HFF-Myc (cell line): ENCODE data around the gene C1QB.

ENCODE experiments used
- DNase-seq: peaks from one replicate; pipeline ENCODE4 v3.0.0-alpha.2; 2011; ENCODE audit warnings: low read depth; ENCODE audit errors: extremely low read depth
- H3K4me3 ChIP-seq: replicated peaks from 2 replicates; pipeline ENCODE4 v1.5.1; 2011; ENCODE audit warnings: low read depth, mild to moderate bottlenecking, control low read depth, low read length
- TF ChIP-seq, protein P1 (sequence below): IDR thresholded peaks from 2 replicates; pipeline ENCODE4 v1.5.1; 2012; ENCODE audit warnings: mild to moderate bottlenecking, low read depth, low read length, control low read depth; ENCODE audit errors: missing control alignments

Gene C1QB

DNA sequence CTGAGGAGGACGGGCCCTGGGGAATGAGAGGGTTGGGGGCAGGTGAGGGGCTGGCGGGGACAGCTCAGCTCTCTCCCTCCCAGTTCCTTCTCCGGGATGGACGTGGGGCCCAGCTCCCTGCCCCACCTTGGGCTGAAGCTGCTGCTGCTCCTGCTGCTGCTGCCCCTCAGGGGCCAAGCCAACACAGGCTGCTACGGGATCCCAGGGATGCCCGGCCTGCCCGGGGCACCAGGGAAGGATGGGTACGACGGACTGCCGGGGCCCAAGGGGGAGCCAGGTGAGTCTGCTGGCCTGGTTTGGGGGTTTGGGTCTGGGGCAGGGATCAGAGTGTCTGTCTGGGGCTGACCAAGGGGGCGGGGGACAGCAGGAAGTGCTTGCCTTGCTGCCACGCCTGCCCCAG lies 9.1 kb upstream of the C1QB start:
- H3K4me3 ChIP-seq, result no peak overlapping the region
- TF ChIP-seq, protein P1, sequence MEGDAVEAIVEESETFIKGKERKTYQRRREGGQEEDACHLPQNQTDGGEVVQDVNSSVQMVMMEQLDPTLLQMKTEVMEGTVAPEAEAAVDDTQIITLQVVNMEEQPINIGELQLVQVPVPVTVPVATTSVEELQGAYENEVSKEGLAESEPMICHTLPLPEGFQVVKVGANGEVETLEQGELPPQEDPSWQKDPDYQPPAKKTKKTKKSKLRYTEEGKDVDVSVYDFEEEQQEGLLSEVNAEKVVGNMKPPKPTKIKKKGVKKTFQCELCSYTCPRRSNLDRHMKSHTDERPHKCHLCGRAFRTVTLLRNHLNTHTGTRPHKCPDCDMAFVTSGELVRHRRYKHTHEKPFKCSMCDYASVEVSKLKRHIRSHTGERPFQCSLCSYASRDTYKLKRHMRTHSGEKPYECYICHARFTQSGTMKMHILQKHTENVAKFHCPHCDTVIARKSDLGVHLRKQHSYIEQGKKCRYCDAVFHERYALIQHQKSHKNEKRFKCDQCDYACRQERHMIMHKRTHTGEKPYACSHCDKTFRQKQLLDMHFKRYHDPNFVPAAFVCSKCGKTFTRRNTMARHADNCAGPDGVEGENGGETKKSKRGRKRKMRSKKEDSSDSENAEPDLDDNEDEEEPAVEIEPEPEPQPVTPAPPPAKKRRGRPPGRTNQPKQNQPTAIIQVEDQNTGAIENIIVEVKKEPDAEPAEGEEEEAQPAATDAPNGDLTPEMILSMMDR, result no peak
- DNase-seq, result no peak

DNA sequence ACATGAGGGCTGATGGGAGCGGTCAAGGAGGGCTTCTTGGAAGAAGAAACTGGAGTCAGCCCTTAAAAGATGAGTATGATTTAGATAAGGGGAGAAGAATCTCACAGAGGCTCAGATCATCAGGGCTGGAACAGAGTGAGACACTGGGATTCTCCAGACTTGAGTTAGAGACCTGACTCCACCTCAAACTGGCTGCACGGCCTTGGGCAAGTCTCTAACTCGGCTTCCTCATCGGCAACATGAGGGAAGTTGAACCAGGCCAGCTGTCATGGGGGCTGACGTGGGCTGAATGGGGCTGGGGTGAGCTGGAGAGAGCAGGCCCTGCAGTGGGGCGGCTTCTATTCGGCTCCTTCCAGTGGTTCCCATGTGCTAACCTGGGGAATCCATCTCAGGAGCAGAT lies 7.1 kb upstream of the C1QB start:
- H3K4me3 ChIP-seq, result no peak overlapping the region
- TF ChIP-seq, protein P1, result no peak
- DNase-seq, result no peak

DNA sequence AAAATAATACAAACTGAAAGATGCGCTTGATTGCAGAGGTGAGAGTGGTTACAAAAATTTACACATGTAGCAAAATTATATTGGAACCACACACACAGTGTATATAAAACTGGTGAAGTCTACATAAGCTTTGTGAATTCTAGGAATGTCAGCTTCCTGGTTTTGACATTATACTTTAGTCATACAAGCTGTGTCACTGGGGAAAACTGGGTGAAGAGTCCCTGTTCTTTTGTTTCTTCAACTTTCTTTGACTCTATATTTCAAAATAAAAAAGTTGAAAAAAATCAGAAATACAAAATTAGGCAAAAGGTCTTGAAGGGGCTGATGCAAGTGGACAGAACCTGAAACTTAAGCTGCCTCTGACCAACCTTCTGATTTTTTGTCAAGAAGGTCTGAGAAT lies 6.7 kb upstream of the C1QB start:
- TF ChIP-seq, protein P1, result no peak
- DNase-seq, result no peak
- H3K4me3 ChIP-seq, result no peak overlapping the region

DNA sequence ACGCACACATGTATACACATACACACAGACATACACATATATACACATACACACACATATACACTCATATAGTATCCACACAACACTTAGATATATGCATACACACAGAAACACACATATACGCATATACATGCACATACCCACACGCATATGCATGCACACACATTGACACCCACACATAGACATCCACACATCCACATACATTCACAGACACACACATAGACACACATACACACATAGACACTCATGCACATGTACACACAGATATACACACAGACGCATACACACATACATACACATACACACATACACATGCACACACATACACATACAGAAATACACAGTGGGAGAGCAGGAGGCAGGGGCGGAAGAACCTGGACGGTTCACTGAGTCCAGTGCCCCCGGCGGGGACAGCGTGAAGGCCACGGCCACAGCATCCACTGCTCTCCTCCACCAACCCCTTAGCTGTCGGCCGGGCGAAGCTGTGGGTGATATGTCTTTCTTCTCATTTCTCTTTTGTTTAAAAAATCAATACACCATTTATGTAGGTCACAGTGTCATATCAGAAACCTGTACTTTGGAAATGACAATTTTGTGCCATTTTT lies 2.8 kb upstream of the C1QB start:
- DNase-seq, result no peak
- no peak overlapping the region for H3K4me3 ChIP-seq
- TF ChIP-seq, protein P1, result no peak

DNA sequence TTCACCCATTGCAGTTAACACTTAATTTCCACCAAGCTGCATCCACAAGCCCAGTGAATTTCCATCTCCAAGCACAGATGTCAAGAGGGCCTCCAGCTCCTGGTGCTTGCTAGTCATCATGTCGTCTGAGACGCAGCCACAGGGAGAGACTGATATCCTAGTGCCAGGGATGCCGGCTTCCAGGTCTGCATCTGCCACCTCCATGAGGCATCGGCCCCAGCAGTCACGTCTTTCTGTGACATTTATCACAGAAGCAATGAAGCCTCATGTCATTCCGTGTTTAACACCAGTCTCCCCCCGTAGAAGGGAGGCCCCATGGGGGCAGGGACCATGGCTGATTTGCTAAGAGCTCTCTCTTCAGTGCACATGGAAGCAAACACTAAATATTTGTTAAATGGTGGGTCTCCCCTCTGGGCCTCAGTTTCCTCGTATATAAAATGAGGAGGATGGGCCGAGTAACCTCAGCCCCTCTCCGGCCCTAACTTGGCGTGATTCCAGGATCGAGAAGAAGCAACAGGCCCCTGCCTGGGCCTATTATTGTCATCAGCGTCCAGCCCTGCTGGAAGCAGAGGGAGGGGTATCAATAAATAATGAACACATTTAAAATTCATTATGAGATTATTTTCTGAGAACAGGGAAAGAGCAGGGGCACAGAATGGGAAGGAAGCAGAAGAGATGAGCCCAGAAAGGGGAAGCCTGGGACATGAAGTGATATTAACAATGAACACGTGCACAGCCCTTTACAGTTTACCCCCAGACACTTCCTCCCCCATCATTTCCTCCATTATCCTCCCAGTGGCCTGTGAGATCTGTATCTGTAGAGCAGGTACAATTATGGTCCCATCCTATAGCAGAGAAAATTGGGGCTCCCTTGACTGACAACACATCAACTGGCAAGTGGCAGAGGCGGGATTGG lies 837 bp upstream of the C1QB start:
- no peak for DNase-seq
- no peak overlapping the region for H3K4me3 ChIP-seq
- TF ChIP-seq, protein P1, result no peak

DNA sequence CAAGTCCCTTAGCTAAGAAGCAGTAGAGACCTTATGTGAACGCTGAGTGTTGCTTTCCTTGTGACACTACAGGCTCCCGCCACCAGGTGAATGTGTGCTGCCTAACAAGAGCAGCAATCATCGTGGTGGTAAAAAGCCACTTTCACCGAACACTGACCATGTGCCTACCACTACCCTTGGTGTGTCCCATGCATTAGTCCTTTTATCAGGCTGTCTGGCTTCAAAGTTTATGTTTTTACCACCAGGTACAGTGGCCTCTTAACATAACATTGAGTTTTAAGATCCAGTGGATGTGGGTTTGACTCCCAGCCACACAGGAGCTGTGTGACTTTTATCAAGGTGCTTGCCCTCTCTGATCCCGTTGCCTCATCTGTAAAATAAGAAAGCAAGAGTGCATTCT lies 1.7 kb downstream of the C1QB start:
- no peak overlapping the region for H3K4me3 ChIP-seq
- no peak for DNase-seq
- TF ChIP-seq, protein P1, result peak; percentile 7
